Measurements from ENCODE around the gene PRR16. TPM values are rescaled to one million over a fixed set of nuclear protein-coding genes. Genes with fewer than 3 reads are reported as not detected.

Gene PRR16
- polyA plus RNA-seq, 4 donors: 2.4 to 3.0 (median 2.7) TPM; not detected in 1

GRCh38 chr5:120442694-120443093 lies 21.4 kb upstream of the PRR16 start:
- WGBS, 3 donors: 70 to 88% (median 73%) methylated on average over 3 of the region's 3 CpGs
- Histone ChIP-seq H3K36me3 (ENCODE audit: control insufficient read depth in 3 of 3, insufficient read depth in 2 of 3, low read depth in 1 of 3, low read length in 3 of 3) (no peaks in the 10 kb centered on the region), H3K4me1 (ENCODE audit: control insufficient read depth in 3 of 3, insufficient read depth in 2 of 3, low read depth in 1 of 3, low read length in 2 of 3) (no peaks in the 10 kb centered on the region), H3K27me3 (ENCODE audit: control insufficient read depth in 3 of 3, insufficient read depth in 3 of 3, low read length in 3 of 3) (no peaks in the 10 kb centered on the region), H3K4me3 (ENCODE audit: low read depth in 1 of 3, low read length in 3 of 3) (no peak overlapping the region), H3K27ac (ENCODE audit: low read depth in 1 of 3, low read length in 2 of 3) (no peak overlapping the region), H3K9me3 (ENCODE audit: control insufficient read depth in 2 of 2, insufficient read depth in 1 of 2, low read depth in 1 of 2, low read length in 1 of 2) (no peaks in the 10 kb centered on the region)
- FAIRE-seq (no peak), DNase-seq (no peak)

- FAIRE-seq (no peak), DNase-seq (no peak)
- Histone ChIP-seq H3K27me3 (ENCODE audit: control insufficient read depth in 3 of 3, insufficient read depth in 3 of 3, low read length in 3 of 3) (no peaks in the 10 kb centered on the region), H3K27ac (ENCODE audit: low read depth in 1 of 3, low read length in 2 of 3) (no peak overlapping the region), H3K4me1 (ENCODE audit: control insufficient read depth in 3 of 3, insufficient read depth in 2 of 3, low read depth in 1 of 3, low read length in 2 of 3) (no peaks in the 10 kb centered on the region), H3K36me3 (ENCODE audit: control insufficient read depth in 3 of 3, insufficient read depth in 2 of 3, low read depth in 1 of 3, low read length in 3 of 3) (no peaks in the 10 kb centered on the region), H3K9me3 (ENCODE audit: control insufficient read depth in 2 of 2, insufficient read depth in 1 of 2, low read depth in 1 of 2, low read length in 1 of 2) (no peaks in the 10 kb centered on the region), H3K4me3 (ENCODE audit: low read depth in 1 of 3, low read length in 3 of 3) (no peak overlapping the region)
- WGBS, 3 donors: 68 to 77% (median 76%) methylated on average over 2 of the region's 2 CpGs
Observed at GRCh38 chr5:120443607-120444006, 20.5 kb upstream of the PRR16 start.

- WGBS, 3 donors: 32 to 44% (median 35%) methylated on average over 2 of the region's 2 CpGs
- no peaks in the 10 kb centered on the region for H3K36me3 ChIP-seq (ENCODE audit: control insufficient read depth in 3 of 3, insufficient read depth in 2 of 3, low read depth in 1 of 3, low read length in 3 of 3)
- FAIRE-seq (no peak), DNase-seq (no peak)
- no peak overlapping the region for H3K27ac ChIP-seq (ENCODE audit: low read depth in 1 of 3, low read length in 2 of 3)
- no peaks in the 10 kb centered on the region for H3K9me3 ChIP-seq (ENCODE audit: control insufficient read depth in 2 of 2, insufficient read depth in 1 of 2, low read depth in 1 of 2, low read length in 1 of 2)
- no peak overlapping the region for H3K4me3 ChIP-seq (ENCODE audit: low read depth in 1 of 3, low read length in 3 of 3)
- no peaks in the 10 kb centered on the region for H3K4me1 ChIP-seq (ENCODE audit: control insufficient read depth in 3 of 3, insufficient read depth in 2 of 3, low read depth in 1 of 3, low read length in 2 of 3)
- no peaks in the 10 kb centered on the region for H3K27me3 ChIP-seq (ENCODE audit: control insufficient read depth in 3 of 3, insufficient read depth in 3 of 3, low read length in 3 of 3)
Observed at GRCh38 chr5:120446068-120446492, 18.0 kb upstream of the PRR16 start.

DNA sequence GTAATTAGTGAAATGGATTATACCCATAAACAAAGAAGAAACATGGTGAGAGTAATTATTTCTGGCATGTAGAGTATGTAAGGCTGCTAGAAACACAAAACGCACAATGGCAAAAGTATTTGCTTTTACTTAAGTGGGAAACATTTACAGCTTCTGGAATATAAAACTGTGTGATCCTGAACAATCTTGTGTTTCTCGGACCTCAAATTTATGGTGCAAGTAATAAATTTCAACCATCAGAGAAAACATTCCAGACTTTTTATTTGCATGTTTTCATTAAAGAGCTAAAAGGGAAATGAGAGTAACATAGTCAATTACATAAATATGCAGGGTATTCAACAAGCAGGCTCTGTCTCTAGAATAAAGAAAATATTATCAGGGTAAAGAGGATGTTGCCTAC lies 17.2 kb upstream of the PRR16 start:
- no peaks in the 10 kb centered on the region for H3K36me3 ChIP-seq (ENCODE audit: control insufficient read depth in 3 of 3, insufficient read depth in 2 of 3, low read depth in 1 of 3, low read length in 3 of 3)
- WGBS, 3 donors: 55 to 60% (median 58%) methylated on average over 2 of the region's 2 CpGs
- no peak for FAIRE-seq
- no peaks in the 10 kb centered on the region for H3K27me3 ChIP-seq (ENCODE audit: control insufficient read depth in 3 of 3, insufficient read depth in 3 of 3, low read length in 3 of 3)
- no peak for DNase-seq
- no peak overlapping the region for H3K27ac ChIP-seq (ENCODE audit: low read depth in 1 of 3, low read length in 2 of 3)
- no peak overlapping the region for H3K4me3 ChIP-seq (ENCODE audit: low read depth in 1 of 3, low read length in 3 of 3)
- H3K9me3 ChIP-seq (ENCODE audit: control insufficient read depth in 2 of 2, insufficient read depth in 1 of 2, low read depth in 1 of 2, low read length in 1 of 2): no peaks in the 10 kb centered on the region
- H3K4me1 ChIP-seq (ENCODE audit: control insufficient read depth in 3 of 3, insufficient read depth in 2 of 3, low read depth in 1 of 3, low read length in 2 of 3): no peaks in the 10 kb centered on the region

DNA sequence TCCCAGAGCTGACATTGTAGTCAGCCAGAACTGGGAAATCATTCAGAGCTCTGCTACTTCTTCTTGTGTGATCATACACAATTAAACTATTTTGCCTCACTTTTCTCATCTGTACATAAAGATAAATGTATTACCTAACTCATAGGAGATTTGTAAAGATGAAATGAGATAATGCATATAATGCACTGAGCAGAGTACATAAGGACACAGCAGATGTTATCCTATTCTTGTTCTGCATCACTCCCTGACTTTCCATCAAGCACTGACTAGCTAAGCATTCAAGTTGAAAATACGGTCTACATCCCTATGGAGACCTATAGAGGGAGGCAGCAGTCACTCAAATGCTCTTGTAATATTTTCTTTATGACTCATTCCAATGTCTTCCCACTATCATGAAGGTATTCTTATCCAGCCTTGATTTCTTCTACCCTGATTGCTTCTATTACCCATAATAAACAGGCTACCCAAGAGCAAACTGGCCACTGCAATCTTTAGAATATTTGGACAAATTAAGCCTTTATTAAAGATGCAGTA lies 16.3 kb upstream of the PRR16 start:
- Histone ChIP-seq H3K36me3 (ENCODE audit: control insufficient read depth in 3 of 3, insufficient read depth in 2 of 3, low read depth in 1 of 3, low read length in 3 of 3) (no peaks in the 10 kb centered on the region), H3K9me3 (ENCODE audit: control insufficient read depth in 2 of 2, insufficient read depth in 1 of 2, low read depth in 1 of 2, low read length in 1 of 2) (no peaks in the 10 kb centered on the region), H3K4me3 (ENCODE audit: low read depth in 1 of 3, low read length in 3 of 3) (no peak overlapping the region), H3K27me3 (ENCODE audit: control insufficient read depth in 3 of 3, insufficient read depth in 3 of 3, low read length in 3 of 3) (no peaks in the 10 kb centered on the region), H3K27ac (ENCODE audit: low read depth in 1 of 3, low read length in 2 of 3) (no peak overlapping the region), H3K4me1 (ENCODE audit: control insufficient read depth in 3 of 3, insufficient read depth in 2 of 3, low read depth in 1 of 3, low read length in 2 of 3) (no peaks in the 10 kb centered on the region)
- no peak for DNase-seq
- 33 to 68% (median 45%) methylated on average over 1 of the region's 1 CpG for WGBS, 3 donors
- FAIRE-seq: no peak

DNA sequence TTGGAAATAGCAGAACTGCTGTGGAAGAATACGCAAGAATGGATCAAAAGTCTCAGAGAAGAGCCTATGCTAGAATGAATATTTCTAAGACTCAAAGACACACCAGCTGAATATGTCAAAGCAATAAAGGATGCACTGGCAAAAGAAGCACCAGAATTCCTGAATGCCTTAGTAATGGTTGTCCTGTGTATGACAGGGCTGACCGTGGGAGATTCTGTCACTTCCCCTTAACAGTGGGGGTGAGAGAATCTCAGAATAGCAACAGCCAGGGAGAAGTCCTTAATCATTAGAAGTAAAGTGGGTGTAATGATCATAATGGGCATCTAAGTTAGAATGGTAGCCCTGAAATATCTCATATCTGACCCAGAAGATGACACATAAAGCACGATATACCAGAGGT lies 14.6 kb upstream of the PRR16 start:
- H3K9me3 ChIP-seq (ENCODE audit: control insufficient read depth in 2 of 2, insufficient read depth in 1 of 2, low read depth in 1 of 2, low read length in 1 of 2): no peaks in the 10 kb centered on the region
- no peaks in the 10 kb centered on the region for H3K36me3 ChIP-seq (ENCODE audit: control insufficient read depth in 3 of 3, insufficient read depth in 2 of 3, low read depth in 1 of 3, low read length in 3 of 3)
- DNase-seq (no peak), FAIRE-seq (no peak)
- no peak overlapping the region for H3K4me3 ChIP-seq (ENCODE audit: low read depth in 1 of 3, low read length in 3 of 3)
- 72 to 85% (median 79%) methylated on average over 3 of the region's 3 CpGs for WGBS, 3 donors
- H3K27ac ChIP-seq (ENCODE audit: low read depth in 1 of 3, low read length in 2 of 3): no peak overlapping the region
- H3K27me3 ChIP-seq (ENCODE audit: control insufficient read depth in 3 of 3, insufficient read depth in 3 of 3, low read length in 3 of 3): no peaks in the 10 kb centered on the region
- H3K4me1 ChIP-seq (ENCODE audit: control insufficient read depth in 3 of 3, insufficient read depth in 2 of 3, low read depth in 1 of 3, low read length in 2 of 3): no peaks in the 10 kb centered on the region

DNA sequence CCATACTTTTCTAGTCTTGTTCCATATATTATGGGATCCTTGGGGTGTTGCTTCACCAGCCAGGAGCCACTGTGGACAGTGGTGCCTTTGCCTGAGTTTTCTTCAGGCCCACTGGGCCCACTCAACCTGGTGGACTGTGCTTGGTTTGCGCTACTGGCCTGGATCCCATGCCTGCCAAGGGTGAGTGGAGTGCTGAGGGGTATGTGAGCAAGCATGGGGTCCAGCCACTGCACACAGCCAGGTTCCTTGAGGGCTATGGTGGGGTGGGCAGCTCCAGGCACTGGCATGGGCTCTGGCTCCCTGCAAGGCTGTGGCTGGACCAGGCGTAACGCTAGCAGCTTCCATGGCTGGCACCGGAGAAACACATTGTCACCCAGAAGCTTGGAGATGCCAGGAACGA lies 13.2 kb upstream of the PRR16 start:
- Histone ChIP-seq H3K27me3 (ENCODE audit: control insufficient read depth in 3 of 3, insufficient read depth in 3 of 3, low read length in 3 of 3) (no peaks in the 10 kb centered on the region), H3K9me3 (ENCODE audit: control insufficient read depth in 2 of 2, insufficient read depth in 1 of 2, low read depth in 1 of 2, low read length in 1 of 2) (no peaks in the 10 kb centered on the region), H3K36me3 (ENCODE audit: control insufficient read depth in 3 of 3, insufficient read depth in 2 of 3, low read depth in 1 of 3, low read length in 3 of 3) (no peaks in the 10 kb centered on the region), H3K4me1 (ENCODE audit: control insufficient read depth in 3 of 3, insufficient read depth in 2 of 3, low read depth in 1 of 3, low read length in 2 of 3) (no peaks in the 10 kb centered on the region), H3K4me3 (ENCODE audit: low read depth in 1 of 3, low read length in 3 of 3) (no peak overlapping the region), H3K27ac (ENCODE audit: low read depth in 1 of 3, low read length in 2 of 3) (no peak overlapping the region)
- DNase-seq: no peak
- no peak for FAIRE-seq
- WGBS, 3 donors: 89 to 93% (median 92%) methylated on average over 5 of the region's 5 CpGs

- H3K27ac ChIP-seq (ENCODE audit: low read depth in 1 of 3, low read length in 2 of 3): no peak overlapping the region
- no peaks in the 10 kb centered on the region for H3K27me3 ChIP-seq (ENCODE audit: control insufficient read depth in 3 of 3, insufficient read depth in 3 of 3, low read length in 3 of 3)
- no peak overlapping the region for H3K4me3 ChIP-seq (ENCODE audit: low read depth in 1 of 3, low read length in 3 of 3)
- 84 to 94% (median 92%) methylated on average over 9 of the region's 9 CpGs for WGBS, 3 donors
- no peak for FAIRE-seq
- no peaks in the 10 kb centered on the region for H3K4me1 ChIP-seq (ENCODE audit: control insufficient read depth in 3 of 3, insufficient read depth in 2 of 3, low read depth in 1 of 3, low read length in 2 of 3)
- no peak for DNase-seq
- H3K9me3 ChIP-seq (ENCODE audit: control insufficient read depth in 2 of 2, insufficient read depth in 1 of 2, low read depth in 1 of 2, low read length in 1 of 2): no peaks in the 10 kb centered on the region
- H3K36me3 ChIP-seq (ENCODE audit: control insufficient read depth in 3 of 3, insufficient read depth in 2 of 3, low read depth in 1 of 3, low read length in 3 of 3): no peaks in the 10 kb centered on the region
Observed at GRCh38 chr5:120451445-120451844, 12.7 kb upstream of the PRR16 start.

DNA sequence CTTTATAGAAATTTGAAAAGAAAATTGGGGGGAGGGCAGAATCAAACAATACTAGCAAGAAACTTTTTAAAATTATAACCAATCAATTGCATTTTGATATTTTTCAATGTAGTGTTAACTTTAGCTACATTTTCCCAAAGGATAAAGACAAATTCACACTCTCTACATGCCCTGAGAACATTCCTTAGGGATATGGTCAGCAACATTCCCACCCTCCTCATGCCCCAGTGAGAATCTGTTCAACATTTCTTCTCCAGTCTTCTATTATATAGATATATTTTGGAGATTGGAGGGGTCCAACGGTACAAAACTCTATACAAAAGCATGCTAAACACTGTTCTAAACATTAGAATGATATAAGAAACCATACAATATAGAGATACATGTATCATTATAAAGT lies 11.6 kb upstream of the PRR16 start:
- DNase-seq (no peak), FAIRE-seq (no peak)
- Histone ChIP-seq H3K9me3 (ENCODE audit: control insufficient read depth in 2 of 2, insufficient read depth in 1 of 2, low read depth in 1 of 2, low read length in 1 of 2) (no peaks in the 10 kb centered on the region), H3K27ac (ENCODE audit: low read depth in 1 of 3, low read length in 2 of 3) (no peak overlapping the region), H3K4me1 (ENCODE audit: control insufficient read depth in 3 of 3, insufficient read depth in 2 of 3, low read depth in 1 of 3, low read length in 2 of 3) (no peaks in the 10 kb centered on the region), H3K4me3 (ENCODE audit: low read depth in 1 of 3, low read length in 3 of 3) (no peak overlapping the region), H3K36me3 (ENCODE audit: control insufficient read depth in 3 of 3, insufficient read depth in 2 of 3, low read depth in 1 of 3, low read length in 3 of 3) (no peaks in the 10 kb centered on the region), H3K27me3 (ENCODE audit: control insufficient read depth in 3 of 3, insufficient read depth in 3 of 3, low read length in 3 of 3) (no peaks in the 10 kb centered on the region)
- WGBS, 3 donors: 17 to 71% (median 47%) methylated on average over 1 of the region's 1 CpG
